ENCODE results near the gene BRCA1.

Gene BRCA1

DNA sequence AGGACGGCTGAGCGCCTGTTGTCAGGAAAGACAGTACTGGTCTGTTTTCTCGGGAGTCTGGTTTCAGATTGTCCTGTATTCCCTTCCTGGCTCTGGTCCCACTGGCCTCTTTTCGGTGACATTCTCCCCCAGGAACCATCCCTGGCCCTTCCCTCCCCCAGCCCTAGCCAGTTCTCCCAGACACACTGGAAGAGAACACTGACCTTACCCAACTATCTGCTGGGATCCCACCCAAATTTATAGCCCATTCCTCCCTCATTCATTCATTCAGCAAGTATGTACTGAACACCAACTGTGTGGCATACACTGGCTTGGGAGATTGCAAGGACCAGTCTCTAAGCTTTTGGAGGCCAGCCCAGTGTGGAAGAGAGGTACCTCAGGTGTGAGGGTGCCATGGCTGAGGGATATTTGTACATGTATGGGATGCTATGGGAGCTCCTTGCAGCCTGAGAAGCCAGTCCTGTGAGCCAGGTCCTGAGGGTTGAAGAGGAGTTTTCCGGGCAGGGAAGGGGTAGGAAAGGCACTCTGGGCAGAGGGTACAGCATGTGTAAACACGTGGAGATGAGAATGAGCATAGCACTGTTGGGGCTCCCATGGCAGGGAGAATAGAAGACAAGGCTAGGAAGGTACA lies 94.9 kb downstream of the BRCA1 start:
- FAIRE-seq (no peak), DNase-seq (ENCODE audit: insufficient read length, low spot score) (no peak)
- TF ChIP-seq, protein P1, sequence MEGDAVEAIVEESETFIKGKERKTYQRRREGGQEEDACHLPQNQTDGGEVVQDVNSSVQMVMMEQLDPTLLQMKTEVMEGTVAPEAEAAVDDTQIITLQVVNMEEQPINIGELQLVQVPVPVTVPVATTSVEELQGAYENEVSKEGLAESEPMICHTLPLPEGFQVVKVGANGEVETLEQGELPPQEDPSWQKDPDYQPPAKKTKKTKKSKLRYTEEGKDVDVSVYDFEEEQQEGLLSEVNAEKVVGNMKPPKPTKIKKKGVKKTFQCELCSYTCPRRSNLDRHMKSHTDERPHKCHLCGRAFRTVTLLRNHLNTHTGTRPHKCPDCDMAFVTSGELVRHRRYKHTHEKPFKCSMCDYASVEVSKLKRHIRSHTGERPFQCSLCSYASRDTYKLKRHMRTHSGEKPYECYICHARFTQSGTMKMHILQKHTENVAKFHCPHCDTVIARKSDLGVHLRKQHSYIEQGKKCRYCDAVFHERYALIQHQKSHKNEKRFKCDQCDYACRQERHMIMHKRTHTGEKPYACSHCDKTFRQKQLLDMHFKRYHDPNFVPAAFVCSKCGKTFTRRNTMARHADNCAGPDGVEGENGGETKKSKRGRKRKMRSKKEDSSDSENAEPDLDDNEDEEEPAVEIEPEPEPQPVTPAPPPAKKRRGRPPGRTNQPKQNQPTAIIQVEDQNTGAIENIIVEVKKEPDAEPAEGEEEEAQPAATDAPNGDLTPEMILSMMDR (IDR thresholded peaks at IDR 0.05; ENCODE audit: insufficient read depth, missing control alignments), result no peak

DNA sequence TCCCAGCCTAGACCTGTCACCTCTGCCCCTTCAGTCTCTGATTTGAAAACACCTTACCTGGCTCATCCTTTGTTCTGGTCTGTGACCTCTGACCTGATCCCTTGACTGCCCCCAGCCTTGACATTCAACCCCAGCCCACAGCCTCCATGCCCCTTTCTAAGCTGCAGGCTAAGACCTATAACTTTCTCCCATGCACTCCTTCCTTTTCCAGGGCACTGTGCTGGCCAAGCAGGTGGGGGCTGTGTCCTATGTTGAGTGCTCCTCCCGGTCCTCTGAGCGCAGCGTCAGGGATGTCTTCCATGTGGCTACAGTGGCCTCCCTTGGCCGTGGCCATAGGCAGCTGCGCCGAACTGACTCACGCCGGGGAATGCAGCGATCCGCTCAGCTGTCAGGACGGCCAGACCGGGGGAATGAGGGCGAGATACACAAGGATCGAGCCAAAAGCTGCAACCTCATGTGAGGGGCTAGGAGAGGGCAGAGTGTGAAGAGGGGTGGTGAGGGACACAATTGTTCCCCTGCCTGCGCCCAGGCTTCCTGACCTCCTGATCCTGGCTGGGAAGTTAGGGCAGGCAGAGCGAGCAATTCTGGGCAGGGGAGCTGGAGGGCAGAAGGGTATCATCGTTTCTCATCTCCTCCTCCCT lies 96.8 kb downstream of the BRCA1 start:
- DNase-seq (ENCODE audit: insufficient read length, low spot score), result no peak
- FAIRE-seq, result no peak
- TF ChIP-seq, protein P1 (IDR thresholded peaks at IDR 0.05; ENCODE audit: insufficient read depth, missing control alignments), result no peak

DNA sequence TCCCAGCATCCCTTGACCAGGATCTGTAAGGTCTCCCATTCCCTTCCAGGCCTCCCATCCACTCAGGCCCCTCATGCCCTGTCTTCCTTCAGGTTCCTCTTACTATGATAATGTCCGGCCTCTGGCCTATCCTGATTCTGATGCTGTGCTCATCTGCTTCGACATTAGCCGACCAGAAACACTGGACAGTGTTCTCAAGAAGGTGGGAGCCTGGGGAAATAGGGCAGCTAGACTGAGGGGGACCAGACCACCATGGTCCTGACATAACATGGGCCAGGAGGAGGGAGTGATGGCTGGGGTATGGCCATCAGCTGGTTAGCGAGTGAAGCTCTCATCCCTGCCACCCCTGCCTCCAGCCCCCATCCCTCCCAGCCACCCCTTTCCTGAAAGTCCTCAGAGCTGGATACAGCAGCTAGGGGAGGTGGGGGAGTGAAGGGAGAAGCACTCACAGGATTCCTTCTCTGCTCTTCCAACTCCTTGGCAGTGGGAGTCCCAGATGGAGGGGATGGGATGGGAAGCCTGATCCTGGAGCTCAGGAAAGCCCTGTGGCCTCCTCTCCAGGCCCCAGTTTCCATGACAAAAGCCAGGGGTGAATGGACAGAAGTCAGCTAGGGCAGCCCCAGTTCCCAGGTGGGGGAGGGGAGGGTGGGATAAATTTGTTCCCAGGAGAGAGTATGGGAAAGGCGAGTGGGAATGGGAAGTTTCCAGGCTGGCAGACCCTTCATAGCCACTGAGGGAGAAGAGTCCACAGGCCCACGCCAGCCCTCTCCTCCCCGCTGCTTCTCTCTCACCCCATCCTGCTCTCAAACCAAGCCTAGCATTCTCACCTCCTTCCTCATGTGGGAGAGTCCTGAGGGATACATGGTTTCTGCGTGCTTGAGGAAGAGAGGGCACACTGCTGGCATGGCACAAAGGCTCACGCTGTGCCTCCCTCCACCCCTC lies 97.8 kb downstream of the BRCA1 start:
- FAIRE-seq (no peak), DNase-seq (ENCODE audit: insufficient read length, low spot score) (no peak)
- TF ChIP-seq, protein P1 (IDR thresholded peaks at IDR 0.05; ENCODE audit: insufficient read depth, missing control alignments), result no peak

DNA sequence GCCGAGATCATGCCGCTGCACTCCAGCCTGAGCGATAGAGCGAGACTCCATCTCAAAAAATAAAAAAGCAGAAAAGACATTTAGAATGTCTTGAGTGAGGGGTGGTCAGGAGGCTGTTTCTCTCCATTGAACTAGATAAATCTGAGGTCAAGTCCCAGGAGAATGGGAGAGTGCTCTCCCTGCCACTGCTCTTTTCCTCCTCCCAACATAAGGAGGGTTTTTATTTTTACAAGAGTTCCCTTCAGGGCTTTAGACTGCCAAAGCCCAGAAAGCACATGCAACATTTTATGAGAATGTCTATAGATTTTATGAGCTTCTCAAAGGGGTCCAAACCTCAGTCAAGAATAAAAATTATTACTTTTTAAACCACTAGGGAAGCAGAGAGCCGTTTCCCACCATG lies 98.6 kb downstream of the BRCA1 start:
- FAIRE-seq (no peak), DNase-seq (ENCODE audit: insufficient read length, low spot score) (no peak)
- TF ChIP-seq, protein P1 (IDR thresholded peaks at IDR 0.05; ENCODE audit: insufficient read depth, missing control alignments), result no peak

DNA sequence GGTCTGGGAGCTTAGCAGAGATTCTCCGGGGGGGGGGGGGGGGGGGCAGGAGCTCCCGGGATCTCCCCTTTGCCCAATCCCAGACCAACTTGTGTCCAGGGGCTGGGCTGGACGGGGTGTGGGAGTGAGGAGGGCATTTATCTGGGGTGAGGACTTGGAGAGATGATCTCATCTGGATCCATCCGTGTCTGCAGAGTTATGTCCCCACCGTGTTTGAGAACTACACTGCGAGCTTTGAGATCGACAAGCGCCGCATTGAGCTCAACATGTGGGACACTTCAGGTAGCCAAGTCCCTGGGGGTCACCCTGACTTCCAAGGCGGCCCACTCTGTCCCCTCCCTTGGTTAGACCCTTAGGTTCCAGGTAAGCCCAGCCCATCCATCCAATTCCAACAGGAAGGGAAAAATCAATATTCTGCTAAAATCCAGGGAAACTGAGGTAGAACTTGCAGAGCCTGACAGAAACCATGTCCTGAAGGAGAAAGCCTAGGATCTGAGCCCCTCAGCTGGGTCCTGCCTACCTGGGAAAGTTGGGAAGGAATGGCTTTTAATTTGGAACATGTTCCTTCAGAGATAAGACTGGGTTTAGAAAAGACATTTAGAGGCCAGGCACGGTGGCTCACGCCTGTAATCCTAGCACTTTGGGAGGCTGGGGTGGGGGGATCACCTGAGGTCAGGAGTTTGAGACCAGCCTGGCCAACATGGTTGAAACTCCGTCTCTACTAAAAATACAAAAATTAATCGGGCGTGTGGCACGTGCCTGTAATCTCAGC lies 99.2 kb downstream of the BRCA1 start:
- DNase-seq (ENCODE audit: insufficient read length, low spot score) (no peak), FAIRE-seq (no peak)
- TF ChIP-seq, protein P1 (IDR thresholded peaks at IDR 0.05; ENCODE audit: insufficient read depth, missing control alignments), result no peak

DNA sequence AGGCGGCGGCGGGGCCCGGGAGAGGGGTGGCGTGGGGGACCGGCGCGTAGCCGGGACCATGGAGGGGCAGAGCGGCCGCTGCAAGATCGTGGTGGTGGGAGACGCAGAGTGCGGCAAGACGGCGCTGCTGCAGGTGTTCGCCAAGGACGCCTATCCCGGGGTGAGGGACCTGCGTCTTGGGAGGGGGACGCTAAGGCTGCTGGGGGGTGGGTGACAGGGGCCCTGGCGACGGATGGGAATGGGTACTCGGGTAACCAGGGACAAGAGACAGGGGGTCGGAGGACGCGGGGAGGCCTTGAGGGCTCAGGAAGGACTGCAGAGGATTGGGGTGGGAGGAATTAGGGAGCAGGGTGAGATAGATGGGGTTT lies 99.9 kb downstream of the BRCA1 start:
- DNase-seq (ENCODE audit: insufficient read length, low spot score) (no peak), FAIRE-seq (no peak)
- TF ChIP-seq, protein P1 (IDR thresholded peaks at IDR 0.05; ENCODE audit: insufficient read depth, missing control alignments), result no peak
